GM23248 (cell line): ENCODE results near the gene CREB1.

Experiments
- EZH2 ChIP-seq: fragments of 200-600 bp; sonication (generic); IDR thresholded peaks from 2 replicates; pipeline ENCODE4 v1.6.1; 2018; ENCODE audit warnings: antibody characterized with exemption, mild to moderate bottlenecking; ENCODE audit not compliant: insufficient read depth, poor library complexity, severe bottlenecking
- EZH2phosphoT487 ChIP-seq: fragments of 200-600 bp; sonication (generic); IDR thresholded peaks from 2 replicates; pipeline ENCODE4 v1.6.1; 2018; ENCODE audit warnings: antibody characterized with exemption, moderate library complexity, mild to moderate bottlenecking, low read depth; ENCODE audit not compliant: insufficient read depth

DNA sequence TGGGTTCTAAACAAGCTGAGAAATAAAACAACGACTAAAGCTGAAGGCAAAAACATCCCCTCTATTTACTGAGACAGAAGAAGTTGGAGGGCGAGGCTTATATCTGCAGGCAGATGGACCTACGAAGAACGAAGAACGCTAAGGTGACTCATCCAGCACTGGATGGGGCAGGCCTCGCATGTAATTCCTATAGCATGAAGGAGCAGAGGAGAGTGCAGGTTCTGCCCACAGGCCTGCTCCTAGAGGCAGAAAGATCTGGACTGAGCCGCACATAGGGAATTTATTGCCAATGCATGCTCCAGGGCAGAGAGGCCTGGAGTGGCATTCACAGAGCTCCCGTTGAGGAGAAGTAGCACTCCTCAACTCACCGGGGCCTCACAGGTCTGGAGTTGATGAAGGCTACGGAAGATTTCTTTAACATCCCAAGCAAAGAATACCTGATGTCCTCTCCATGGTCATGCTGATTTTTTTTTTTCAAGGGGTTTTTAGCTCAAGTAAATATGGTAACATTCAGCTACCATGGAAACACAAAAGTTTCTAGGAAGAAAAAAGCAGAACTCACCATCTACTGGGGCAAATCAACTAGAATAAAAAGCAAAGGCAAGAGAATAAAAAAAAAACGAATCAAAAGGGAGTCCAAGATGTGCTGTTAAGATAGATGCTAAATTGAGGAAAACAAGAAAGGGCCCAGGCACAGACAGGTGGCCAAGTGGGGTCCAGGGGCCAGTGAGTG lies 105.9 kb downstream of the CREB1 start:
- TF ChIP-seq EZH2phosphoT487 (no peak), EZH2 (no peak)
